ENCODE results near the gene PLA2G4D.

The PLA2G4D gene

GRCh38 chr15:42078903-42079302, 15.5 kb downstream of the PLA2G4D start:
- no peak for DNase-seq (ENCODE audit: low read depth in 1 of 2, low spot score in 1 of 2)

GRCh38 chr15:42077689-42078088, 16.7 kb downstream of the PLA2G4D start:
- DNase-seq (ENCODE audit: low read depth in 1 of 2, low spot score in 1 of 2): no peak

- DNase-seq (ENCODE audit: low read depth in 1 of 2, low spot score in 1 of 2): no peak
These were observed 20.9 kb downstream of the PLA2G4D start for GRCh38 chr15:42073418-42073817.

GRCh38 chr15:42072141-42072685, 22.1 kb downstream of the PLA2G4D start:
- no peak for DNase-seq (ENCODE audit: low read depth in 1 of 2, low spot score in 1 of 2)

GRCh38 chr15:42071717-42072116, 22.6 kb downstream of the PLA2G4D start:
- DNase-seq (ENCODE audit: low read depth in 1 of 2, low spot score in 1 of 2): no peak

GRCh38 chr15:42070976-42071350, 23.4 kb downstream of the PLA2G4D start:
- DNase-seq (ENCODE audit: low read depth in 1 of 2, low spot score in 1 of 2): no peak

GRCh38 chr15:42070279-42070975, 23.9 kb downstream of the PLA2G4D start:
- no peak for DNase-seq (ENCODE audit: low read depth in 1 of 2, low spot score in 1 of 2)

GRCh38 chr15:42069496-42070278, 24.7 kb downstream of the PLA2G4D start:
- no peak for DNase-seq (ENCODE audit: low read depth in 1 of 2, low spot score in 1 of 2)

GRCh38 chr15:42069025-42069424, 25.3 kb downstream of the PLA2G4D start:
- no peak for DNase-seq (ENCODE audit: low read depth in 1 of 2, low spot score in 1 of 2)

GRCh38 chr15:42068601-42069000, 25.8 kb downstream of the PLA2G4D start:
- DNase-seq (ENCODE audit: low read depth in 1 of 2, low spot score in 1 of 2): no peak

- no peak for DNase-seq (ENCODE audit: low read depth in 1 of 2, low spot score in 1 of 2)
These were observed 27.5 kb downstream of the PLA2G4D start for GRCh38 chr15:42066764-42067415.

GRCh38 chr15:42065468-42065867, 28.9 kb downstream of the PLA2G4D start:
- DNase-seq (ENCODE audit: low read depth in 1 of 2, low spot score in 1 of 2): no peak

GRCh38 chr15:42065033-42065432, 29.3 kb downstream of the PLA2G4D start:
- no peak for DNase-seq (ENCODE audit: low read depth in 1 of 2, low spot score in 1 of 2)

GRCh38 chr15:42064271-42064670, 30.1 kb downstream of the PLA2G4D start:
- DNase-seq (ENCODE audit: low read depth in 1 of 2, low spot score in 1 of 2): no peak

- DNase-seq (ENCODE audit: low read depth in 1 of 2, low spot score in 1 of 2): no peak
These were observed 31.1 kb downstream of the PLA2G4D start for GRCh38 chr15:42063122-42063848.

- DNase-seq (ENCODE audit: low read depth in 1 of 2, low spot score in 1 of 2): no peak
These were observed 32.0 kb downstream of the PLA2G4D start for GRCh38 chr15:42062284-42062806.

- no peak for DNase-seq (ENCODE audit: low read depth in 1 of 2, low spot score in 1 of 2)
These were observed 33.6 kb downstream of the PLA2G4D start for GRCh38 chr15:42060797-42061196.

- DNase-seq (ENCODE audit: low read depth in 1 of 2, low spot score in 1 of 2): no peak
These were observed 33.9 kb downstream of the PLA2G4D start for GRCh38 chr15:42060477-42060763.

GRCh38 chr15:42059661-42060476, 34.5 kb downstream of the PLA2G4D start:
- peak; percentile 53 to 64 for DNase-seq (ENCODE audit: low read depth in 1 of 2, low spot score in 1 of 2)

- no peak for DNase-seq (ENCODE audit: low read depth in 1 of 2, low spot score in 1 of 2)
These were observed 35.6 kb downstream of the PLA2G4D start for GRCh38 chr15:42058791-42059190.

Measured in activated T-helper 1 cell treated with anti-CD3 and anti-CD28 coated beads, Interleukin-2, amount 50 U/mL, for 16 hours (primary cell).